GM21528 (cell line): Measurements from ENCODE around the gene BBLN.

Experiments used
- ATAC-seq: cut with Tn5 transposase; IDR thresholded peaks from one replicate; pipeline ENCODE4 v1.9.1; 2021; ENCODE audit warnings: mild to moderate bottlenecking, moderate library complexity; ENCODE audit not compliant: unreplicated experiment, low FRiP score

BBLN gene

GRCh38 chr9:128185979-128186965 lies 26.2 kb downstream of the BBLN start:
- no peak for ATAC-seq

GRCh38 chr9:128187361-128187760 lies 27.3 kb downstream of the BBLN start:
- ATAC-seq = no peak

DNA sequence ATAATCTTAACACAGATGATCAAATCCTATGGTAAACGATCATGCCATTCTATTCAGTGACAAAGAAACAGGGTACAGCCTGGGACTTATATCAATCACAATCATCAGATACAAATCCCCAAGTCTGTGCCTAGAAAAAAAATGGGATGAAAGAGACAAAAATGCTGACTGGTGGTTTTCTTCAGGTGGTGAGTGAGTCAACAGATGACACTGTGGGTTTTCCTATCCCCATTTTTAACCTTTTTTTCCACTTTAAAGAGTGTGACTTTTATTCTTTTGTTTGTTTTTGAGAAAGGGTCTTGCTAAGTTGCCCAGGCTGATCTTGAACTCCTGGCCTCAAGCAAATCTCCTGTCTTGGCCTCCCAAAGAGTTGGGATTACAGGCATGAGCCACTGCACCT lies 28.1 kb downstream of the BBLN start:
- ATAC-seq = no peak

DNA sequence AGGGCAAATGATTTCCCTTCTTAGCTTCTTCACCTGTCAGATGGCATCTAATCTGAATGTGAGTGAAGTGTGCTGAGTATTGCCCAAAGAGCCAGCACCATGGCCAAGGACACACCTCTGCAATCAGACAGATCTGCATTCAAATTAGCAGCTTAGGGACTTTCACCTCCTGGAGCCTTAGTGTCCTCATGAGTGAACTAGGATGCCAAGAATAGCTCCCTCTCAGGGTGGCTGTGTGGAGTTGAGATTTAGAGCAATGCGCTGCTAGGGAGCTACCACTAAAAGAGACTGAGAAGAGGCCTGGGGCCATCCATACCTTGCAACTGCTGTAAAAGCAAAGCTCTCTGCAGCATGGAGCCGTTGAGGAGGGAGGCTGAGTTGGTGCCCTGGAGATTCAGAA lies 29.9 kb downstream of the BBLN start:
- ATAC-seq = no peak

DNA sequence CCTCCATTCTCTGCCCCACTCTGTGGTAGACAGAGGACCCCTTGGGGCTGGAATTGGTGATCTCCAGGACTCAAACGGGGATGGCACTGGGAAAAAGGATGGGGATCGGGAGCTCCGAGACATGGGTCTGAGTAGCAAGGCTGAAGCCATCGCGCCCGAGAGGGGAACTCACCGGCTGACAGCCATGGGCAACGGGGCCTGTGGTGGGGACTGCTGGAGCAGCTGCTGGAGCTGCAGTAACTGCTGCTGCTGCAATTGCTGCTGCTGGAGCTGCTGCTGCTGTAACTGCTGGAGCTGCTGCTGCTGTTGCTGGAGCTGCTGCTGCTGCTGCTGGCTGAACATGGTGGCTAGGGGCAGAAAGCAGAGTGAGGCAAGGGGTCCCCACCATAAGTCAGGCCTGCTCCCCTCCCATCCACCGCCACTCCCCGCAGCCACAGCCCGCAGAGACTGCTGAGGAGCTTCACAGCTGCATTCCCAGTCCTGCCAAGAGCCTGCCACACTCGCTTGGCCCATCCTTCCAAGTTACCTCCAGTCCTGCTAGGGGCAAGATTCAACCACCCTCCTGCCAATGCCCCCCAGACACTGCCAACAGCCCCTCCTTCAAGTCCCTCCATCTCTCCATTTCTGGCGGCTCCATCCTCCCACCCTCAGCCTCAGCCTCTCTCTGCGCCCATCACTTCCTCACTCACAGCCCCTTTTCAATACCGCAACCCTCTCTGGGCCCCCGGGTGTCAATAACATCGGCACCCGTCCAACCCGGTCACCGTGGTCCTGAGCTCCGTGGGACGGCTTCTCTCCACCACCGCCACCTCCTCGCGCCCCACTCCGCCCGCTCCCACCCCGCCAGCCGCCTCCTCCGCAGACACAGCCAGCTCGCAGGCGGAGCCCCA lies 30.7 kb downstream of the BBLN start:
- ATAC-seq = peak; percentile 18

GRCh38 chr9:128191406-128192046 lies 31.5 kb downstream of the BBLN start, which contains the start of gene CIZ1:
Gene CIZ1 (minus strand): TSS chr9:128191572. CDS start chr9:128190857, 715 bp downstream.
- ATAC-seq = peak; percentile 89

GRCh38 chr9:128192601-128193371 lies 32.7 kb downstream of the BBLN start:
- no peak for ATAC-seq

- ATAC-seq = no peak
Measured at GRCh38 chr9:128193469-128194096, 33.5 kb downstream of the BBLN start.

DNA sequence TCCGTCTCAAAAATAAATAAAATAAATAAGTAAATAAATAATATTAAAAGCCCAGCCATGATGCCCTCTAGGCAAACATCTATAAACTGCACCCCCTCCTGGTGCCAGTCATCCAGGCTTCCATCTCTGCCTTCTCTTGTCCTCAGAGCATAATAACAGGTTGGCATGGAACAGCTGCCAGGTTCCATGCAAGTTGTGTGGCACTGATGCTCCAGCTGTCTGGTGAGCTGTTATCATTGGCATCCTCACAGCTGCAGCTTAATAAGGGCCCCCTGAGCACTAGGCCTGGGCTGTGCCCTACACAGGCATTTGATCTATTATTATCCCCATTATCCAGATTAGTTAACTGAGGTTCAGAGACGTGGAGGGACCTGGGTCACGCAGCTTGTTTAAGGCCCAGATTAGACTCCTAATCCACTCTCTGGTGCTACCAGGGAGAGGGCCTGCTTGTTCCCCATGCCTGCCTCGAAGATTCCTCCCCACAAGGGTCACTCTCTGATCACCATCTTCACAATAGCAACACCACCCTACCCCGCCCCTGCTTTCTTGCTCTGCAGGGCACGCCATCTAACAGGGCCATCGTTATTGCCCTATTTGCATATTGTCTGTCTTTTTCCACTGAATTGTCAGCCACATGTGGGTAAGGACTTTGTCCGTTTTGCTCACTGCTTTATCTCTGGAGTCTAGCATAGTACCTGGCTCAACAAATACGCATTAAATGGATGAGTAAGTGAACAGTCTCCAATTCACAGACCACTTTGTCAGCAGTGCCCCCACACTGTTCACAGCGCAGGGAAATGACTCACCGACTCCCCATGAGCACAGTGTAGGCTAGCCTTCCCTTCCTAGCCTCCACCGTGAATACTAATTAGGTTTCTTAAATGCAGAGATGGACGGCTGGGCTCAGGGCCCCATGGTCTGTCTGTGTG lies 41.6 kb downstream of the BBLN start:
- ATAC-seq = no peak

- ATAC-seq = no peak
Measured at GRCh38 chr9:128202648-128203023, 42.6 kb downstream of the BBLN start.

- ATAC-seq = peak; percentile 68
Measured at GRCh38 chr9:128203024-128203706, 43.1 kb downstream of the BBLN start, which contains the start of gene DNM1. Gene DNM1 (plus strand): TSS chr9:128203379. CDS start chr9:128203471, 92 bp downstream.

GRCh38 chr9:128203707-128204551 lies 43.9 kb downstream of the BBLN start:
- no peak for ATAC-seq

DNA sequence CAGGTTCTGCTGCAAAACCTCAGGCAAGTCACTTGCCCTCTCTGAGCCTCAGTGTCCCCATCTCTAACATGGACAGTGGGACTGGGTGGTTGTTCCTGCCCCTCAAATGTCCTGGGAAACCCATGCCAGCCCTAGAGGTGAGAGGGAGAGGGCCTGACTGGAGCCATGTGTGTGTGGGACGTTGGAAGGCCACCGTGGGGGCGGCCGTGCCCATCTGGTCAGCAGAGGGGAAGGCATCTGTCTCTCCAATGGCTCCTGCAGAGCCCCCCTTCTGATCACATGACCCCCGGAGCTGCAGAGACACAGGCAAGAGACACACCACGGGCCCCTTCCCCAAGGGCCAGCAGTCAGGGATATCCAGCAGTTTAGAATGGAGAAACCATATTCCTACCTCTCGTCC lies 44.8 kb downstream of the BBLN start:
- no peak for ATAC-seq

GRCh38 chr9:128205296-128205944 lies 45.4 kb downstream of the BBLN start:
- ATAC-seq = no peak

GRCh38 chr9:128206484-128206883 lies 46.4 kb downstream of the BBLN start:
- ATAC-seq = no peak
